ENCODE measurements around the gene RANBP17. TPM values are rescaled to one million over a fixed set of nuclear protein-coding genes. Genes with fewer than 3 reads are reported as not detected.
A peak's percentile ranks its signal among the peaks of the same experiment; 100 is the strongest.

The RANBP17 gene
- total RNA-seq, 1 experiment from 2014 or later = 14.5 TPM

- TF ChIP-seq EZH2 (IDR thresholded peaks at IDR 0.05; ENCODE audit: low read depth) = no peak
- H2AFZ ChIP-seq = no peak overlapping the region
- no peaks in the 10 kb centered on the region; the same call in 1 of the 2 replicates for H3K9me3 ChIP-seq (ENCODE audit: insufficient read depth, low read depth)
- intact Hi-C loops (cut with micrococcal nuclease; ENCODE audit: unreplicated experiment) = no loop called here
- DNase-seq = no peak
- ChIA-PET CTCF (no interaction called here), POLR2A (ENCODE audit: unreplicated experiment) (no interaction called here)
- no TSS peak for BruUV-seq (replicated peaks)
- no peaks in the 10 kb centered on the region for H3K27me3 ChIP-seq (ENCODE audit: insufficient read depth, low read depth)
- peak overlapping the region; percentile 11; the same call in 1 of the 2 replicates for H3K4me3 ChIP-seq
- H3K79me2 ChIP-seq (ENCODE audit: low read depth) = no peaks in the 10 kb centered on the region
- H3K9me2 ChIP-seq (ENCODE audit: insufficient read depth) = no peaks in the 10 kb centered on the region
- H3K4me2 ChIP-seq = no peak overlapping the region
- no peaks in the 10 kb centered on the region for H3K4me1 ChIP-seq (replicated peaks; ENCODE audit: insufficient read depth)
- no peaks in the 10 kb centered on the region for H3F3A ChIP-seq (ENCODE audit: insufficient read depth, low read depth)
- H4K20me1 ChIP-seq (ENCODE audit: insufficient read depth) = no peaks in the 10 kb centered on the region
- H3K27ac ChIP-seq = no peak overlapping the region
- H3K36me3 ChIP-seq (ENCODE audit: low read depth) = no peaks in the 10 kb centered on the region
Measured at GRCh38 chr5:171023508-171023907, 161.7 kb downstream of the RANBP17 start.

- Histone ChIP-seq H3K79me2 (ENCODE audit: low read depth) (no peaks in the 10 kb centered on the region), H3K9me3 (ENCODE audit: insufficient read depth, low read depth) (no peaks in the 10 kb centered on the region; the same call in 1 of the 2 replicates), H3K36me3 (ENCODE audit: low read depth) (no peaks in the 10 kb centered on the region), H3K9me2 (ENCODE audit: insufficient read depth) (no peaks in the 10 kb centered on the region), H3K4me1 (replicated peaks; ENCODE audit: insufficient read depth) (no peaks in the 10 kb centered on the region), H3K4me2 (no peak overlapping the region), H4K20me1 (ENCODE audit: insufficient read depth) (no peaks in the 10 kb centered on the region), H3F3A (ENCODE audit: insufficient read depth, low read depth) (no peaks in the 10 kb centered on the region), H3K27me3 (ENCODE audit: insufficient read depth, low read depth) (no peaks in the 10 kb centered on the region), H3K4me3 (no peak overlapping the region; the same call in 1 of the 2 replicates), H3K27ac (no peak overlapping the region), H2AFZ (no peak overlapping the region)
- TF ChIP-seq EZH2 (IDR thresholded peaks at IDR 0.05; ENCODE audit: low read depth) = no peak
- TF ChIP-seq CTCF (conservative IDR thresholded peaks at IDR 0.05) = no peak
- intact Hi-C loops (cut with micrococcal nuclease; ENCODE audit: unreplicated experiment) = no loop called here
- POLR2A ChIA-PET (ENCODE audit: unreplicated experiment) = no interaction called here
- DNase-seq = no peak
- no TSS peak for BruUV-seq (replicated peaks)
- CTCF ChIA-PET = no interaction called here
Measured at GRCh38 chr5:171024084-171024483, 162.3 kb downstream of the RANBP17 start.

GRCh38 chr5:171029401-171029800 is 167.6 kb downstream of the RANBP17 start:
- Histone ChIP-seq H3F3A (ENCODE audit: insufficient read depth, low read depth) (no peaks in the 10 kb centered on the region), H3K4me3 (no peak overlapping the region), H3K79me2 (ENCODE audit: low read depth) (no peaks in the 10 kb centered on the region), H3K9me2 (ENCODE audit: insufficient read depth) (no peaks in the 10 kb centered on the region), H3K27ac (no peak overlapping the region), H3K27me3 (ENCODE audit: insufficient read depth, low read depth) (no peaks in the 10 kb centered on the region), H3K4me2 (no peak overlapping the region), H3K36me3 (ENCODE audit: low read depth) (no peaks in the 10 kb centered on the region), H3K9me3 (ENCODE audit: insufficient read depth, low read depth) (no peaks in the 10 kb centered on the region), H2AFZ (no peak overlapping the region), H3K4me1 (replicated peaks; ENCODE audit: insufficient read depth) (no peaks in the 10 kb centered on the region), H4K20me1 (ENCODE audit: insufficient read depth) (no peaks in the 10 kb centered on the region)
- ChIA-PET POLR2A (ENCODE audit: unreplicated experiment) (no interaction called here), CTCF (no interaction called here)
- TF ChIP-seq EZH2 (IDR thresholded peaks at IDR 0.05; ENCODE audit: low read depth) (no peak), CTCF (conservative IDR thresholded peaks at IDR 0.05) (no peak)
- no peak for DNase-seq
- BruUV-seq (replicated peaks) = no TSS peak
- intact Hi-C loops (cut with micrococcal nuclease; ENCODE audit: unreplicated experiment) = no loop called here

- Histone ChIP-seq H3K27ac (no peak overlapping the region), H3K4me3 (no peak overlapping the region), H2AFZ (no peak overlapping the region), H4K20me1 (ENCODE audit: insufficient read depth) (no peaks in the 10 kb centered on the region), H3K4me2 (no peak overlapping the region), H3F3A (ENCODE audit: insufficient read depth, low read depth) (no peaks in the 10 kb centered on the region), H3K9me3 (ENCODE audit: insufficient read depth, low read depth) (no peaks in the 10 kb centered on the region), H3K79me2 (ENCODE audit: low read depth) (no peaks in the 10 kb centered on the region), H3K4me1 (replicated peaks; ENCODE audit: insufficient read depth) (no peaks in the 10 kb centered on the region), H3K9me2 (ENCODE audit: insufficient read depth) (no peaks in the 10 kb centered on the region), H3K36me3 (ENCODE audit: low read depth) (no peaks in the 10 kb centered on the region), H3K27me3 (ENCODE audit: insufficient read depth, low read depth) (no peaks in the 10 kb centered on the region)
- ChIA-PET POLR2A (ENCODE audit: unreplicated experiment) (no interaction called here), CTCF (no interaction called here)
- no TSS peak for BruUV-seq (replicated peaks)
- no peak for DNase-seq
- intact Hi-C loops (cut with micrococcal nuclease; ENCODE audit: unreplicated experiment) = no loop called here
- TF ChIP-seq CTCF (conservative IDR thresholded peaks at IDR 0.05) (no peak), EZH2 (IDR thresholded peaks at IDR 0.05; ENCODE audit: low read depth) (no peak)
Measured at GRCh38 chr5:171031977-171032376, 170.2 kb downstream of the RANBP17 start.

All from PC-9 (cell line).